HG02938 (cell line): ENCODE results near the gene NLRP7.

Experiments
- ATAC-seq: cut with Tn5 transposase; IDR thresholded peaks from one replicate; pipeline ENCODE4 v1.9.1; 2021; ENCODE audit warnings: mild to moderate bottlenecking, moderate library complexity; ENCODE audit not compliant: unreplicated experiment

The NLRP7 gene

GRCh38 chr19:54875506-54875905 is 71.8 kb downstream of the NLRP7 start:
- no peak for ATAC-seq

- ATAC-seq: no peak
These were observed 73.3 kb downstream of the NLRP7 start, which contains the start of gene FCAR for GRCh38 chr19:54873990-54874389. TSS of gene FCAR (plus strand) at chr19:54874235. CDS start at chr19:54874290, 55 bp downstream.
